Measurements from ENCODE around the gene ASIC4. TPM values are rescaled to one million over a fixed set of nuclear protein-coding genes. Genes with fewer than 3 reads are reported as not detected.

Gene ASIC4
- total RNA-seq, 1 experiment from 2014 or later: 0.11 TPM

DNA sequence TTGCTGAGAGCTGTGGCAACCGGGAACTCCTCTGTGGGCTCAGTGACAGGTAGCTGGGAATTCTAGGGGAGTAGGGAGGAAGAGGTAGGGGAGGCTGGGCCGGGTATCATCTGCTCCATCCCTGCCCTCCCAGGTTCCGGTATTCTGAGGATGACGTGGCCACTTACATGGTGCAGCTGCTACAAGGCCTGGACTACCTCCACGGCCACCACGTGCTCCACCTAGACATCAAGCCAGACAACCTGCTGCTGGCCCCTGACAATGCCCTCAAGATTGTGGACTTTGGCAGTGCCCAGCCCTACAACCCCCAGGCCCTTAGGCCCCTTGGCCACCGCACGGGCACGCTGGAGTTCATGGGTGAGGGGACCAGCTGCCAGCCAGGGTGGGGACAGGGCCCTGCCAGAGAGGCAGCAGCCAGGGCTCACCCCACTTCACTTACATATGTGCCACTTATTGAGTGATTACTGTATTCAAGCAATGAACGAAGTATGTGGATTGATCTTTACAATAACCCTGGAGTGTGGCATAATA, 23.6 kb upstream of the ASIC4 start:
- H3K27ac ChIP-seq (ENCODE audit: low read length): no peak overlapping the region
- CTCF ChIA-PET: interaction anchor here (0.6 kb wide), 1 partner anchor 19 kb away, joined by 3 read pairs; no protein-coding TSS in a partner anchor
- H3K9ac ChIP-seq (ENCODE audit: low read length): no peak overlapping the region
- BruUV-seq (replicated peaks): no TSS peak
- H3K36me3 ChIP-seq (ENCODE audit: low read depth, low read length): no peaks in the 10 kb centered on the region
- no peak overlapping the region for H3K4me3 ChIP-seq (ENCODE audit: low read length)
- no peaks in the 10 kb centered on the region for H3K79me2 ChIP-seq (ENCODE audit: low read length)
- H3F3A ChIP-seq (ENCODE audit: low read length, unreplicated experiment): no peaks in the 10 kb centered on the region
- POLR2A ChIA-PET (ENCODE audit: unreplicated experiment): no interaction called here
- H3K9me3 ChIP-seq (ENCODE audit: low read length): no peaks in the 10 kb centered on the region
- no peaks in the 10 kb centered on the region for H3K9me2 ChIP-seq (replicated peaks; ENCODE audit: low read length)
- TF ChIP-seq EZH2 (IDR thresholded peaks at IDR 0.05; ENCODE audit: low read length, unreplicated experiment): no peak
- no peak for TF ChIP-seq EZH2phosphoT487 (IDR thresholded peaks at IDR 0.05; ENCODE audit: borderline replicate concordance, low read length)
- TF ChIP-seq, protein P1, sequence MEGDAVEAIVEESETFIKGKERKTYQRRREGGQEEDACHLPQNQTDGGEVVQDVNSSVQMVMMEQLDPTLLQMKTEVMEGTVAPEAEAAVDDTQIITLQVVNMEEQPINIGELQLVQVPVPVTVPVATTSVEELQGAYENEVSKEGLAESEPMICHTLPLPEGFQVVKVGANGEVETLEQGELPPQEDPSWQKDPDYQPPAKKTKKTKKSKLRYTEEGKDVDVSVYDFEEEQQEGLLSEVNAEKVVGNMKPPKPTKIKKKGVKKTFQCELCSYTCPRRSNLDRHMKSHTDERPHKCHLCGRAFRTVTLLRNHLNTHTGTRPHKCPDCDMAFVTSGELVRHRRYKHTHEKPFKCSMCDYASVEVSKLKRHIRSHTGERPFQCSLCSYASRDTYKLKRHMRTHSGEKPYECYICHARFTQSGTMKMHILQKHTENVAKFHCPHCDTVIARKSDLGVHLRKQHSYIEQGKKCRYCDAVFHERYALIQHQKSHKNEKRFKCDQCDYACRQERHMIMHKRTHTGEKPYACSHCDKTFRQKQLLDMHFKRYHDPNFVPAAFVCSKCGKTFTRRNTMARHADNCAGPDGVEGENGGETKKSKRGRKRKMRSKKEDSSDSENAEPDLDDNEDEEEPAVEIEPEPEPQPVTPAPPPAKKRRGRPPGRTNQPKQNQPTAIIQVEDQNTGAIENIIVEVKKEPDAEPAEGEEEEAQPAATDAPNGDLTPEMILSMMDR (conservative IDR thresholded peaks at IDR 0.05; ENCODE audit: low read depth, low read length): no peak
- no peak for ATAC-seq
- intact Hi-C loops (cut with micrococcal nuclease): no loop called here
- H2AFZ ChIP-seq (ENCODE audit: low read length): no peak overlapping the region
- H3K27me3 ChIP-seq (ENCODE audit: low read length): no peaks in the 10 kb centered on the region
- DNase-seq: no peak
- no peaks in the 10 kb centered on the region for H3K4me1 ChIP-seq (ENCODE audit: insufficient read depth, low read length)
- H4K20me1 ChIP-seq (ENCODE audit: low read length): no peaks in the 10 kb centered on the region
- H3K4me2 ChIP-seq (ENCODE audit: low read length): no peak overlapping the region

DNA sequence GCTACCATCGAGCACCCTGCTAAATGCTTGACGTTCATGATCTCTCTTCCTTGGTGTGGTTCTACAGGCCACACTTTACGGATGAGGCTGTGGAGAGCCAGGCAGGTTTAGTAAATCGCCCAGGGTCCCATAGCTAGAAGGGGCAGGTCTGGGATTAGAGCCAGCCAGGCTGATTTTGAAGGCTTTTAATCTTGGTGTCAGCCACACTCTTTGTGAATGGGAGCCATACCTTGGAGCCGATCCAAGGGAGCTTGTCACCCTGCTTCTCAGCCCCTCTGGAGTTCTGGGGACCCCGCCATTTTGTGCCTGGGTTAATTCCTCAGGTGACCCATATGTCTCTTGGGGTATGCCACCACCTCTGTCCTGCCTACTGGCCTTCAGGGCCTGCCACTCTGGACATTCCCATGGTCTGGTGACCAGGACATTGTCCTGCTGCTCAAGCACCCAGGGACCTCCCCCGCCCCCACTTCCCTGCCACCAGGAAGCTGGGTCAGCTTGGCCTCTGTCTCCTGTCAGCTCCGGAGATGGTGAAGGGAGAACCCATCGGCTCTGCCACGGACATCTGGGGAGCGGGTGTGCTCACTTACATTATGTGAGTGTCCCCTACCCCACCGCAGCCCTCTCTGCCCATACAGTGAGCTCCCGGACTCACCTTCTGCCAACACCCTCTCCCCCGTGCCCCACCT, 22.9 kb upstream of the ASIC4 start:
- Histone ChIP-seq H3K4me1 (ENCODE audit: insufficient read depth, low read length) (no peaks in the 10 kb centered on the region), H3K27ac (ENCODE audit: low read length) (no peak overlapping the region), H3K9me3 (ENCODE audit: low read length) (no peaks in the 10 kb centered on the region), H2AFZ (ENCODE audit: low read length) (no peak overlapping the region), H3K79me2 (ENCODE audit: low read length) (no peaks in the 10 kb centered on the region), H3K36me3 (ENCODE audit: low read depth, low read length) (no peaks in the 10 kb centered on the region), H3K9me2 (replicated peaks; ENCODE audit: low read length) (no peaks in the 10 kb centered on the region), H3K9ac (ENCODE audit: low read length) (no peak overlapping the region), H3F3A (ENCODE audit: low read length, unreplicated experiment) (no peaks in the 10 kb centered on the region), H3K4me2 (ENCODE audit: low read length) (no peak overlapping the region), H3K27me3 (ENCODE audit: low read length) (no peaks in the 10 kb centered on the region), H3K4me3 (ENCODE audit: low read length) (no peak overlapping the region), H4K20me1 (ENCODE audit: low read length) (no peaks in the 10 kb centered on the region)
- CTCF ChIA-PET: interaction anchor here (0.6 kb wide), 1 partner anchor 18 kb away, joined by 3 read pairs; no protein-coding TSS in a partner anchor
- ATAC-seq (no peak), DNase-seq (no peak)
- intact Hi-C loops (cut with micrococcal nuclease): no loop called here
- no peak for TF ChIP-seq EZH2 (IDR thresholded peaks at IDR 0.05; ENCODE audit: low read length, unreplicated experiment)
- TF ChIP-seq EZH2phosphoT487 (IDR thresholded peaks at IDR 0.05; ENCODE audit: borderline replicate concordance, low read length): no peak
- TF ChIP-seq, protein P1 (conservative IDR thresholded peaks at IDR 0.05; ENCODE audit: low read depth, low read length): no peak
- BruUV-seq (replicated peaks): no TSS peak
- POLR2A ChIA-PET (ENCODE audit: unreplicated experiment): no interaction called here

GRCh38 chr2:219492575-219492974, 21.7 kb upstream of the ASIC4 start:
- Histone ChIP-seq H3K9me3 (ENCODE audit: low read length) (no peaks in the 10 kb centered on the region), H4K20me1 (ENCODE audit: low read length) (no peaks in the 10 kb centered on the region), H3K79me2 (ENCODE audit: low read length) (no peaks in the 10 kb centered on the region), H3K36me3 (ENCODE audit: low read depth, low read length) (no peaks in the 10 kb centered on the region), H3K27ac (ENCODE audit: low read length) (no peak overlapping the region), H3K4me1 (ENCODE audit: insufficient read depth, low read length) (peaks cover 5% of the 10 kb centered on the region; the same call in 1 of the 2 replicates), H3K27me3 (ENCODE audit: low read length) (no peaks in the 10 kb centered on the region), H2AFZ (ENCODE audit: low read length) (no peak overlapping the region), H3K4me3 (ENCODE audit: low read length) (no peak overlapping the region), H3K9me2 (replicated peaks; ENCODE audit: low read length) (no peaks in the 10 kb centered on the region), H3F3A (ENCODE audit: low read length, unreplicated experiment) (no peaks in the 10 kb centered on the region), H3K4me2 (ENCODE audit: low read length) (no peak overlapping the region), H3K9ac (ENCODE audit: low read length) (no peak overlapping the region)
- intact Hi-C loops (cut with micrococcal nuclease): no loop called here
- BruUV-seq (replicated peaks): no TSS peak
- ChIA-PET CTCF (no interaction called here), POLR2A (ENCODE audit: unreplicated experiment) (no interaction called here)
- ATAC-seq (no peak), DNase-seq (no peak)
- no peak for TF ChIP-seq EZH2 (IDR thresholded peaks at IDR 0.05; ENCODE audit: low read length, unreplicated experiment)
- no peak for TF ChIP-seq EZH2phosphoT487 (IDR thresholded peaks at IDR 0.05; ENCODE audit: borderline replicate concordance, low read length)
- TF ChIP-seq, protein P1 (conservative IDR thresholded peaks at IDR 0.05; ENCODE audit: low read depth, low read length): no peak

All from PC-3 (cell line).